GM06990 (cell line): ENCODE data around the gene IGSF23.

Experiments
- DNase-seq: peaks from one replicate; pipeline ENCODE4 v3.0.0-alpha.2; 2011; ENCODE audit not compliant: insufficient read length; ENCODE audit errors: extremely low read depth
- H3K27me3 ChIP-seq: replicated peaks from 2 replicates; pipeline ENCODE4 v1.6.0; 2011; ENCODE audit warnings: low read length; ENCODE audit not compliant: control insufficient read depth, insufficient read depth
- H3K36me3 ChIP-seq: 2 replicates; pipeline ENCODE4 v1.5.1; 2011; ENCODE audit warnings: low read length; ENCODE audit not compliant: control insufficient read depth, insufficient read depth
- H3K4me3 ChIP-seq: replicated peaks from 2 replicates; pipeline ENCODE4 v1.5.1; 2011; ENCODE audit warnings: low read depth, mild to moderate bottlenecking, control low read depth, low read length
- CTCF ChIP-seq: IDR thresholded peaks from 2 replicates; pipeline ENCODE4 v1.5.1; 2011; ENCODE audit warnings: low read length, control low read depth, mild to moderate bottlenecking, inconsistent platforms; ENCODE audit not compliant: insufficient read depth, poor library complexity, severe bottlenecking

IGSF23 gene

GRCh38 chr19:44684892-44685863 lies 71.8 kb downstream of the IGSF23 start:
- no peak overlapping the region for H3K4me3 ChIP-seq
- TF ChIP-seq CTCF, result no peak
- no peaks in the 10 kb centered on the region for H3K27me3 ChIP-seq
- DNase-seq, result no peak
- no peaks in the 10 kb centered on the region for H3K36me3 ChIP-seq

- H3K36me3 ChIP-seq, result no peaks in the 10 kb centered on the region
- H3K4me3 ChIP-seq, result no peak overlapping the region
- no peak for TF ChIP-seq CTCF
- DNase-seq, result no peak
- H3K27me3 ChIP-seq, result no peaks in the 10 kb centered on the region
These were observed 72.5 kb downstream of the IGSF23 start for GRCh38 chr19:44685877-44686276.
